ENCODE results near the gene INHBC. TPM values are rescaled to one million over a fixed set of nuclear protein-coding genes. Genes with fewer than 3 reads are reported as not detected.

Gene INHBC
- total RNA-seq, 1 experiment from 2014 or later = not detected

GRCh38 chr12:57446292-57446960 is 11.8 kb downstream of the INHBC start:
- DNase-seq (no peak), ATAC-seq (no peak)
- TF ChIP-seq EZH2 (IDR thresholded peaks at IDR 0.05; ENCODE audit: low read length, unreplicated experiment) = no peak
- TF ChIP-seq EZH2phosphoT487 (IDR thresholded peaks at IDR 0.05; ENCODE audit: borderline replicate concordance, low read length) = no peak
- TF ChIP-seq CTCF (conservative IDR thresholded peaks at IDR 0.05; ENCODE audit: low read depth, low read length) = no peak
- no TSS peak for BruUV-seq (replicated peaks)
- Histone ChIP-seq H3K27ac (ENCODE audit: low read length) (no peak overlapping the region), H3K9ac (ENCODE audit: low read length) (no peak overlapping the region), H3K27me3 (ENCODE audit: low read length) (no peaks in the 10 kb centered on the region), H3K4me1 (ENCODE audit: insufficient read depth, low read length) (peaks cover 4% of the 10 kb centered on the region; the same call in 1 of the 2 replicates), H3K4me3 (ENCODE audit: low read length) (no peak overlapping the region), H2AFZ (ENCODE audit: low read length) (no peak overlapping the region), H4K20me1 (ENCODE audit: low read length) (no peaks in the 10 kb centered on the region), H3K9me2 (replicated peaks; ENCODE audit: low read length) (no peaks in the 10 kb centered on the region), H3K9me3 (ENCODE audit: low read length) (no peaks in the 10 kb centered on the region), H3K79me2 (ENCODE audit: low read length) (no peaks in the 10 kb centered on the region), H3K36me3 (ENCODE audit: low read depth, low read length) (no peaks in the 10 kb centered on the region), H3F3A (ENCODE audit: low read length, unreplicated experiment) (no peaks in the 10 kb centered on the region), H3K4me2 (ENCODE audit: low read length) (no peak overlapping the region)
- ChIA-PET CTCF (no interaction called here), POLR2A (ENCODE audit: unreplicated experiment) (no interaction called here)
- intact Hi-C loops (cut with micrococcal nuclease) = no loop called here

GRCh38 chr12:57448669-57449068 is 14.1 kb downstream of the INHBC start:
- no peaks in the 10 kb centered on the region for H3K79me2 ChIP-seq (ENCODE audit: low read length)
- no peaks in the 10 kb centered on the region for H4K20me1 ChIP-seq (ENCODE audit: low read length)
- no peak overlapping the region for H3K4me2 ChIP-seq (ENCODE audit: low read length)
- H2AFZ ChIP-seq (ENCODE audit: low read length) = no peak overlapping the region
- H3K36me3 ChIP-seq (ENCODE audit: low read depth, low read length) = no peaks in the 10 kb centered on the region
- peaks cover 18% of the 10 kb centered on the region for H3K4me1 ChIP-seq (ENCODE audit: insufficient read depth, low read length)
- H3K27ac ChIP-seq (ENCODE audit: low read length) = no peak overlapping the region
- no peaks in the 10 kb centered on the region for H3K27me3 ChIP-seq (ENCODE audit: low read length)
- intact Hi-C loops (cut with micrococcal nuclease) = no loop called here
- ATAC-seq (no peak), DNase-seq (no peak)
- POLR2A ChIA-PET (ENCODE audit: unreplicated experiment) = no interaction called here
- H3K9me3 ChIP-seq (ENCODE audit: low read length) = no peaks in the 10 kb centered on the region
- no TSS peak for BruUV-seq (replicated peaks)
- no peak overlapping the region for H3K4me3 ChIP-seq (ENCODE audit: low read length)
- no peaks in the 10 kb centered on the region for H3F3A ChIP-seq (ENCODE audit: low read length, unreplicated experiment)
- TF ChIP-seq CTCF (conservative IDR thresholded peaks at IDR 0.05; ENCODE audit: low read depth, low read length) (no peak), EZH2phosphoT487 (IDR thresholded peaks at IDR 0.05; ENCODE audit: borderline replicate concordance, low read length) (no peak), EZH2 (IDR thresholded peaks at IDR 0.05; ENCODE audit: low read length, unreplicated experiment) (no peak)
- no peaks in the 10 kb centered on the region for H3K9me2 ChIP-seq (replicated peaks; ENCODE audit: low read length)
- H3K9ac ChIP-seq (ENCODE audit: low read length) = no peak overlapping the region
- CTCF ChIA-PET = interaction anchor here (1.5 kb wide), 1 partner anchor 10 kb away, joined by 4 read pairs; no protein-coding TSS in a partner anchor

GRCh38 chr12:57449375-57449774 is 14.8 kb downstream of the INHBC start:
- no peaks in the 10 kb centered on the region for H3K27me3 ChIP-seq (ENCODE audit: low read length)
- peaks cover 18% of the 10 kb centered on the region for H3K4me1 ChIP-seq (ENCODE audit: insufficient read depth, low read length)
- no peak overlapping the region for H3K4me3 ChIP-seq (ENCODE audit: low read length)
- intact Hi-C loops (cut with micrococcal nuclease) = no loop called here
- no peaks in the 10 kb centered on the region for H3K79me2 ChIP-seq (ENCODE audit: low read length)
- H3K36me3 ChIP-seq (ENCODE audit: low read depth, low read length) = no peaks in the 10 kb centered on the region
- no peaks in the 10 kb centered on the region for H3F3A ChIP-seq (ENCODE audit: low read length, unreplicated experiment)
- no peak for TF ChIP-seq CTCF (conservative IDR thresholded peaks at IDR 0.05; ENCODE audit: low read depth, low read length)
- no peak for TF ChIP-seq EZH2phosphoT487 (IDR thresholded peaks at IDR 0.05; ENCODE audit: borderline replicate concordance, low read length)
- TF ChIP-seq EZH2 (IDR thresholded peaks at IDR 0.05; ENCODE audit: low read length, unreplicated experiment) = no peak
- CTCF ChIA-PET = interaction anchor here (1.5 kb wide), 1 partner anchor 9 kb away, joined by 4 read pairs; no protein-coding TSS in a partner anchor
- POLR2A ChIA-PET (ENCODE audit: unreplicated experiment) = no interaction called here
- no peak for ATAC-seq
- H3K9ac ChIP-seq (ENCODE audit: low read length) = no peak overlapping the region
- no peak overlapping the region for H3K4me2 ChIP-seq (ENCODE audit: low read length)
- H4K20me1 ChIP-seq (ENCODE audit: low read length) = no peaks in the 10 kb centered on the region
- H2AFZ ChIP-seq (ENCODE audit: low read length) = no peak overlapping the region
- BruUV-seq (replicated peaks) = no TSS peak
- H3K27ac ChIP-seq (ENCODE audit: low read length) = no peak overlapping the region
- H3K9me3 ChIP-seq (ENCODE audit: low read length) = no peaks in the 10 kb centered on the region
- H3K9me2 ChIP-seq (replicated peaks; ENCODE audit: low read length) = no peaks in the 10 kb centered on the region
- DNase-seq = no peak

Measured in PC-3 (cell line).